OCI-LY1 (cell line): Measurements from ENCODE around the gene LRRC8D.

Experiments
- H2AFZ ChIP-seq: fragments of 200-600 bp; sonication (generic), shearing (Covaris generic); 2 replicates; pipeline ENCODE4 v1.6.0; 2014; ENCODE audit warnings: antibody characterized with exemption, mild to moderate bottlenecking, low read length
- H3F3A ChIP-seq: fragments of 200-600 bp; sonication (generic), shearing (Covaris generic); 2 replicates; pipeline ENCODE4 v1.6.0; 2014; ENCODE audit warnings: mild to moderate bottlenecking, antibody characterized with exemption, low read length, moderate library complexity; ENCODE audit not compliant: insufficient read depth
- H3K27ac ChIP-seq: fragments of 200-600 bp; sonication (generic); 2 replicates; pipeline ENCODE4 v1.5.1; 2014; ENCODE audit warnings: low read length, mixed run types, mild to moderate bottlenecking, low read depth; ENCODE audit not compliant: poor library complexity, severe bottlenecking
- H3K27me3 ChIP-seq: fragments of 200-600 bp; sonication (generic); 2 replicates; pipeline ENCODE4 v1.6.0; 2014; ENCODE audit warnings: antibody characterized with exemption, mild to moderate bottlenecking, low read length, moderate library complexity; ENCODE audit not compliant: insufficient read depth
- H3K36me3 ChIP-seq: fragments of 200-600 bp; sonication (generic); 2 replicates; pipeline ENCODE4 v1.6.1; 2014; ENCODE audit warnings: mild to moderate bottlenecking, antibody characterized with exemption, low read length, moderate library complexity, mixed read lengths; ENCODE audit not compliant: insufficient read depth
- H3K4me1 ChIP-seq: fragments of 200-600 bp; sonication (generic); 2 replicates; pipeline ENCODE4 v1.5.1; 2014; ENCODE audit warnings: mild to moderate bottlenecking, low read length, moderate library complexity; ENCODE audit not compliant: insufficient read depth, severe bottlenecking
- H3K4me2 ChIP-seq: fragments of 200-600 bp; sonication (generic), shearing (Covaris generic); 2 replicates; pipeline ENCODE4 v1.6.1; 2014; ENCODE audit warnings: low read length
- H3K4me3 ChIP-seq: fragments of 200-600 bp; sonication (generic); 2 replicates; pipeline ENCODE4 v1.5.1; 2014; ENCODE audit warnings: low read length, low read depth, mild to moderate bottlenecking, mixed read lengths; ENCODE audit not compliant: poor library complexity, severe bottlenecking
- H3K79me2 ChIP-seq: fragments of 200-600 bp; shearing (Covaris generic); 2 replicates; pipeline ENCODE4 v1.6.1; 2016; ENCODE audit warnings: mixed run types, low read length, mixed read lengths; ENCODE audit not compliant: insufficient read depth
- H3K9ac ChIP-seq: fragments of 200-600 bp; sonication (generic), shearing (Covaris generic); 2 replicates; pipeline ENCODE4 v1.6.1; 2014; ENCODE audit warnings: mild to moderate bottlenecking, low read length, mixed read lengths
- H3K9me2 ChIP-seq: fragments of 200-600 bp; sonication (generic), shearing (Covaris generic); 2 replicates; pipeline ENCODE4 v1.6.1; 2014; ENCODE audit warnings: low read depth, mild to moderate bottlenecking, low read length, mixed read lengths
- H3K9me3 ChIP-seq: fragments of 200-600 bp; shearing (Covaris generic); 2 replicates; pipeline ENCODE4 v1.6.1; 2014; ENCODE audit warnings: low read length, mixed read lengths
- H4K20me1 ChIP-seq: fragments of 200-600 bp; sonication (generic), shearing (Covaris generic); 2 replicates; pipeline ENCODE4 v1.6.0; 2016; ENCODE audit warnings: mild to moderate bottlenecking, low read length; ENCODE audit not compliant: insufficient read depth
- CTCF ChIP-seq: fragments of 200-600 bp; sonication (generic), shearing (Covaris generic); IDR thresholded peaks from 2 replicates; pipeline ENCODE4 v1.5.1; 2017; ENCODE audit warnings: mild to moderate bottlenecking, antibody characterized with exemption, low read length, moderate library complexity, mixed read lengths
- EZH2 ChIP-seq: fragments of 200-600 bp; sonication (generic), shearing (Covaris generic); IDR thresholded peaks from 2 replicates; pipeline ENCODE4 v1.8.0; 2017; ENCODE audit warnings: borderline replicate concordance, mixed run types, mild to moderate bottlenecking, antibody characterized with exemption, low read length, moderate library complexity, mixed read lengths

LRRC8D gene

GRCh38 chr1:89844860-89845259, 24.0 kb downstream of the LRRC8D start:
- peak overlapping the region; percentile 77 for H3K4me3 ChIP-seq
- no peaks in the 10 kb centered on the region for H3K27me3 ChIP-seq
- no peaks in the 10 kb centered on the region for H4K20me1 ChIP-seq
- H3K4me1 ChIP-seq, result peaks cover 48% of the 10 kb centered on the region
- TF ChIP-seq EZH2 (no peak), CTCF (no peak)
- H3K79me2 ChIP-seq, result peaks cover 34% of the 10 kb centered on the region
- H3K36me3 ChIP-seq, result peaks cover 41% of the 10 kb centered on the region; the same call in 1 of the 2 replicates
- no peak overlapping the region for H2AFZ ChIP-seq
- H3F3A ChIP-seq, result 0 out of 2 replicates have a peak, but pooled peaks cover 6% of the 10 kb centered on the region
- H3K4me2 ChIP-seq, result peak overlapping the region; percentile 92
- H3K9me3 ChIP-seq, result no peaks in the 10 kb centered on the region
- no peaks in the 10 kb centered on the region for H3K9me2 ChIP-seq
- H3K9ac ChIP-seq, result peak overlapping the region; percentile 86
- H3K27ac ChIP-seq, result peak overlapping the region; percentile 80

- H3K27me3 ChIP-seq, result no peaks in the 10 kb centered on the region
- H3K27ac ChIP-seq, result peak overlapping the region; percentile 48
- H3K4me1 ChIP-seq, result peaks cover 45% of the 10 kb centered on the region
- H3K4me3 ChIP-seq, result peak overlapping the region; percentile 40
- no peaks in the 10 kb centered on the region for H3K9me3 ChIP-seq
- TF ChIP-seq CTCF (no peak), EZH2 (no peak)
- peaks cover 45% of the 10 kb centered on the region for H3K79me2 ChIP-seq
- no peaks in the 10 kb centered on the region for H3K9me2 ChIP-seq
- H3K4me2 ChIP-seq, result peak overlapping the region; percentile 58
- no peaks in the 10 kb centered on the region for H4K20me1 ChIP-seq
- 0 out of 2 replicates have a peak, but pooled peaks cover 5% of the 10 kb centered on the region for H3F3A ChIP-seq
- peaks cover 58% of the 10 kb centered on the region; the same call in 1 of the 2 replicates for H3K36me3 ChIP-seq
- H2AFZ ChIP-seq, result no peak overlapping the region
- peak overlapping the region; percentile 21; the same call in 1 of the 2 replicates for H3K9ac ChIP-seq
Measured at GRCh38 chr1:89847191-89847729, 26.4 kb downstream of the LRRC8D start.

GRCh38 chr1:89850844-89851415, 30.1 kb downstream of the LRRC8D start:
- Histone ChIP-seq H3K9me3 (no peaks in the 10 kb centered on the region), H3K79me2 (peaks cover 49% of the 10 kb centered on the region), H3K4me3 (no peak overlapping the region), H3K27me3 (no peaks in the 10 kb centered on the region), H3K36me3 (peaks cover 55% of the 10 kb centered on the region; the same call in 1 of the 2 replicates), H3K9me2 (no peaks in the 10 kb centered on the region), H3F3A (no peaks in the 10 kb centered on the region), H3K4me2 (no peak overlapping the region), H3K9ac (no peak overlapping the region), H3K27ac (no peak overlapping the region), H3K4me1 (peaks cover 49% of the 10 kb centered on the region), H2AFZ (no peak overlapping the region), H4K20me1 (no peaks in the 10 kb centered on the region)
- TF ChIP-seq EZH2 (no peak), CTCF (no peak)
